Kidney (tissue), 14 donors: ENCODE results near the gene HOXA2. TPM values are rescaled to one million over a fixed set of nuclear protein-coding genes. Genes with fewer than 3 reads are reported as not detected.

ENCODE experiments used
- DNase-seq, 5 donors: peaks; one replicate each; pipeline ENCODE4 v3.0.0-alpha.2; 2013 to 2020
- FAIRE-seq: peaks from 2 replicates; lab custom pipeline; 2012; peaks lifted over from hg19 to GRCh38; lab: Jason Lieb, UNC
- H3K27ac ChIP-seq, 2 donors: one replicate each; pipeline ENCODE4 v1.7.0; 2013; ENCODE audit warnings: low read depth in 2 of 2, low read length in 2 of 2, inconsistent platforms in 1 of 2
- H3K27me3 ChIP-seq: one replicate; pipeline ENCODE4 v1.7.1; 2013; ENCODE audit warnings: low read length, inconsistent platforms; ENCODE audit not compliant: control insufficient read depth, insufficient read depth
- H3K36me3 ChIP-seq, 3 donors: one replicate each; pipeline versions ENCODE4 v1.7.0 to v1.7.1; 2013; ENCODE audit warnings: low read length in 3 of 3, control low read depth in 1 of 3, inconsistent platforms in 1 of 3; ENCODE audit not compliant: insufficient read depth in 3 of 3, control insufficient read depth in 2 of 3
- H3K4me1 ChIP-seq, 3 donors: one replicate each; pipeline versions ENCODE4 v1.7.0 to v1.7.1; 2013; ENCODE audit warnings: low read length in 3 of 3, inconsistent platforms in 1 of 3, low read depth in 1 of 3; ENCODE audit not compliant: control insufficient read depth in 2 of 3, insufficient read depth in 2 of 3
- H3K4me3 ChIP-seq, 3 donors: one replicate each; pipeline versions ENCODE4 v1.7.0 to v1.8.1; 2013; ENCODE audit warnings: low read length in 3 of 3, control low read depth in 1 of 3, inconsistent platforms in 1 of 3
- H3K9ac ChIP-seq, 3 donors: one replicate each; pipeline versions ENCODE4 v1.7.0 to v1.7.1; 2013; ENCODE audit warnings: low read length in 3 of 3, control low read depth in 1 of 3, inconsistent platforms in 1 of 3
- H3K9me3 ChIP-seq, 3 donors: one replicate each; pipeline versions ENCODE4 v1.7.0 to v1.7.1; 2013; ENCODE audit warnings: low read length in 3 of 3, control low read depth in 1 of 3, inconsistent platforms in 1 of 3; ENCODE audit not compliant: control insufficient read depth in 2 of 3, insufficient read depth in 1 of 3
- CTCF ChIP-seq: IDR thresholded peaks from 3 replicates; pipeline ENCODE4 v1.5.1; 2012; ENCODE audit warnings: mild to moderate bottlenecking, moderate library complexity, borderline replicate concordance; ENCODE audit not compliant: insufficient read depth; ENCODE audit errors: extremely low read depth
- intact Hi-C: fragments of 100-400 bp; cut with DNase I; formaldehyde crosslinking; loops from one replicate; pipeline ENCODE4 v1.11.1; 2022
- polyA plus RNA-seq: library from polyadenylated mRNA; stranded (reverse); fragments of 350-450 nt; fragmentation: Illumina TruSeq; extraction: RNeasy Lipid Tissue Mini Kit (QIAGEN cat#74804); gene quantifications from one replicate; pipeline ENCODE4 v1.2.3, GENCODE V29; 2014; ENCODE audit warnings: low read depth, low replicate concordance; ENCODE audit not compliant: insufficient read depth
- total RNA-seq: library from RNA; stranded (reverse); fragmentation: NEBNext Ultra II Directional; extraction: Animal tissue kit (Norgen Biotek cat#: 25700); gene quantifications from one replicate; pipeline ENCODE4 v1.2.1, GENCODE V29; 2021
- donor health status: control.
- donor health status: control.
- donor health status: control.
- donor health status: control.
- donor health status: control.
- donor health status: DM: yes; HTN: yes; CAD: no.
- donor health status: Normal renal cell carcinoma (clear cell type).

HOXA2 gene
- total and polyA plus RNA-seq, 2 donors from 2014 or later: 1.3 to 2.9 TPM

- peaks cover 0 to 5% (median 0%) of the 10 kb centered on the region in 3 donors for H3K36me3 ChIP-seq
- no peaks in the 10 kb centered on the region for H3K27me3 ChIP-seq
- no peaks in the 10 kb centered on the region for H3K9me3 ChIP-seq
- H3K4me1 ChIP-seq: peaks cover 17 to 40% (median 33%) of the 10 kb centered on the region in 3 donors
- DNase-seq (peak in 1 of 5 donors; percentile 61), FAIRE-seq (no peak)
- intact Hi-C loops: no loop called here
- no peak overlapping the region for H3K4me3 ChIP-seq
- H3K27ac ChIP-seq: peak overlapping the region in 1 of 2 donors; percentile 45
- TF ChIP-seq CTCF: no peak
- peak overlapping the region in 2 of 3 donors; percentile 42 to 45 for H3K9ac ChIP-seq
Observed at GRCh38 chr7:27132978-27133377, 30.5 kb upstream of the HOXA2 start.

GRCh38 chr7:27132214-27132613, 29.7 kb upstream of the HOXA2 start:
- no peak for TF ChIP-seq CTCF
- H3K4me1 ChIP-seq: peaks cover 19 to 40% (median 33%) of the 10 kb centered on the region in 3 donors
- no peaks in the 10 kb centered on the region for H3K27me3 ChIP-seq
- FAIRE-seq (no peak), DNase-seq (no peak)
- intact Hi-C loops: no loop called here
- H3K27ac ChIP-seq: peak overlapping the region in 1 of 2 donors; percentile 8
- peaks cover 0 to 2% (median 0%) of the 10 kb centered on the region in 3 donors for H3K36me3 ChIP-seq
- peak overlapping the region in 1 of 3 donors; percentile 45 for H3K9ac ChIP-seq
- H3K9me3 ChIP-seq: no peaks in the 10 kb centered on the region
- no peak overlapping the region for H3K4me3 ChIP-seq

- intact Hi-C loops: no loop called here
- H3K4me3 ChIP-seq: peak overlapping the region; percentile 62 to 82 (median 73)
- H3K9ac ChIP-seq: peak overlapping the region; percentile 45 to 92 (median 78)
- no peak for TF ChIP-seq CTCF
- H3K4me1 ChIP-seq: peaks cover 23 to 39% (median 38%) of the 10 kb centered on the region in 3 donors
- no peaks in the 10 kb centered on the region for H3K27me3 ChIP-seq
- peaks cover 0 to 2% (median 0%) of the 10 kb centered on the region in 3 donors for H3K36me3 ChIP-seq
- no peaks in the 10 kb centered on the region for H3K9me3 ChIP-seq
- DNase-seq (no peak), FAIRE-seq (no peak)
- peak overlapping the region; percentile 92 to 97 for H3K27ac ChIP-seq
Observed at GRCh38 chr7:27131390-27131819, 28.9 kb upstream of the HOXA2 start.
